Fibroblast of gingiva (primary cell): ENCODE results near the gene RETREG3.
A peak's percentile ranks its signal among the peaks of the same experiment; 100 is the strongest.
"Not testable (repeated sequence)": the region's sequence is repeated elsewhere in the genome, so short reads cannot be mapped to it uniquely, and the experiment has no call there.

ENCODE experiments used
- DNase-seq: peaks from one replicate; pipeline ENCODE4 v3.0.0-alpha.2; 2011; ENCODE audit warnings: low read depth

RETREG3 gene

DNA sequence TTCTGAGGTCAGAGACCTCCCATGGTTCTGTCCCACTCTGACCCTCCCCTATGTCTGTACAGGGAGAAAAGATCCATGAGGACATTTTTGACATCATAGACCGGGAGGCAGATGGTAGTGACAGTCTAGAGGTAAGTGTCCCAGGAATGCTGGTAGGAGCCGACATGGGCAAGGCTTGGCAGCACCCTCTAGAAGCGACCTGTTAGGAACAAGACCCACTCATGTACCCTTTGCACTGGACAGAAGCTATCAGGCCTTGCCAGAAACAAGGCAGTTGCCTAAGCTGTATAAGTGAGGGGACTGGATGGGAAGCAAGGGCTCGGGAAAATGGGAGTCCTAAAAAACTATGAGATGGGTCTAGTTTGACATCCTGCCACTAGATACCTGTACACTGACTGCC, 2.8 kb upstream of the RETREG3 start:
- no peak for DNase-seq

DNA sequence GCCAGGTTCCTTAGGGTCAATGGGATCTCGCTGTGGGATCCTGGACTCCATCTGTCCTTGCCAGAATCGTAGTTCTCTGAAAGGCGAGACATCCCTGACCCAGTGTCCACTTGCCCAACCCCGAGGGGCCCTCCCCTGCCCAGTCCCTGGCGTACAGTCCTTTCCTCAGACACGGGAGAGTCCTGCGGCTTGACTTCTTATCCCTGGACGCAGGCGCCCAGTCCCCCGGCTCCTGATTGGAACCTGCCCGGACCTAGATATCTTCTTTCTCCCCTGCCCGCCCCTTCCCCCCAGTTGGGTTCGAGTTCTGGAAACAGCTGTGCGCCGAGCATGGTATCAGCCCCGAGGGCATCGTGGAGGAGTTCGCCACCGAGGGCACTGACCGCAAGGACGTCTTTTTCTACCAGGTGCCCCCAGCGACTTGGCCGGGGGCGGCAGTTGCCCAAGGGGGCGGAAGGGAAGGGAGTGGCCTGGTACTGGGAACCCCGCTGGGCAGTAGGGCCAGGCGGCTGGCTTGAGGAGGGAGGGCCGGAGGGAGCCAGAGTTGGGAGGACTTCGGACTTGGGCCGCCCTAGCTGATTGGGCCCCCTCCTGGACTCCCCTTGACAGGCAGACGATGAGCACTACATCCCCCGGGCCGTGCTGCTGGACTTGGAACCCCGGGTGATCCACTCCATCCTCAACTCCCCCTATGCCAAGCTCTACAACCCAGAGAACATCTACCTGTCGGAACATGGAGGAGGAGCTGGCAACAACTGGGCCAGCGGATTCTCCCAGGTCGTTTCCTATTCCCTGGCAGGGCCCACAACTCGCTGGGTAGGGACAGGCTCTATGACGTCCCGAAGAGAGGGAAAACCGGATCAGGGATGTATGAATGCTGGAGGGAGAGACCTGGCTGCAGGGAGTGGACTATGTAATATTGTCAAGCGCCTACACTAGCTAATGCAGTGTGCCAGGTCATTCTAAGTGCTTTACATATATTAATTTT, 934 bp upstream of the RETREG3 start:
- DNase-seq = not testable (repeated sequence)

- DNase-seq = no peak
Measured at GRCh38 chr17:42608305-42609181, 631 bp downstream of the RETREG3 start.

DNA sequence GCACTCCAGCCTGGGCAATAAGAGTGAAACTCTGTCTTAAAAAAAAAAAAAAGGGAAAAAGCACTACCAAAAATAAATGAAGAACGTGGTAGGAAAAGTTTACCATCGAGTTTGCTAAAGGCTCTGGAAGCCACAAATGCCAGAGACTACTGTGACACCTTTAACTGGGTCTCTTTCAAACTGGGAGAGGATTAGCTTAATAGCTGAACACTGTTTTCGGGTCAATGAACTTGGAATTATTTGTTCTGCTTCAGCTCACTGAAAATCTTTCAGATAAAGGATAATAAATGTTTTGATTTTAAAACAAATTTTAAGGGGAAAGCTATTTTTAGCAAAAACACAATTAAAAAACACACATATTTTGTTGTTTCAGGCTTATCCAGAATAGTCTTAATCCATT, 1.4 kb downstream of the RETREG3 start:
- no peak for DNase-seq

DNA sequence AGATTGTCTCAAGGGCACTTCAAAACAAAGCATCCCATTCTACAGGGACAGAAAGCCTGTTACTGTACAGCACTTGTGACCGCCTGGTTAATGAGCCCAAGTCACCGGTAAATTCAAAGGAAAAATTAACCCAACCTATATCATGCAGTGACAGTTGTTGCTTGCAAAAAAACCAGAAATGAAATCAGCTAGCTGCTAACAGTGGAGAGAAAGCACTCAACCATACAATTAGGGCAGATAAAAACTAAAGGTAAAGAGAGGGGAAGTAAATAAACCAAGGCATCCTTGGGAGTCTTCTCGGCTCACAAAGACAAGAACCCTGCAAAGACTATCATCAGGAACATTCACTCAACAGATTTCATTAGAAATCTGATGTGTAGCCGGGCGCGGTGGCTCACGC, 5.9 kb downstream of the RETREG3 start:
- DNase-seq = no peak

GRCh38 chr17:42598905-42599304, 10.3 kb downstream of the RETREG3 start:
- peak; percentile 35 for DNase-seq

GRCh38 chr17:42596386-42596785, 12.8 kb downstream of the RETREG3 start:
- DNase-seq = no peak

- no peak for DNase-seq
Measured at GRCh38 chr17:42591411-42591810, 17.8 kb downstream of the RETREG3 start.

DNA sequence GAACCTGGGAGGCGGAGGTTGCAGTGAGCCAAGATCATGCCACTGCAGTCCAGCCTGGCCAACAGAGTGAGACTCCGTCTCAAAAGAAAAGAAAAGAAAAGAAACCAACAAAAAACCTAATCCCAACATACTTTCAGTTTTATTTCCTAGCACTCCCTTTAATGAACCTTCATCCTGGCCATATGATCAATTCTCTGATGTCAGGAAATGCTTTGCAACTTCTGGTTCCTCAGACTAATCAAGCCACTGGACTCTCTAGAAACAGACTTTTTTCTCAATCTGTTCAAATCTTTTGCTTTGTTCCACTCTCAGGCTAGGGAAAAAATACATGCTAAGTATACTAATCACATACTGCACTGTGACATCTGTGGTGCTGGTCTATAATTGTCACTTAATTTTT, 18.3 kb downstream of the RETREG3 start:
- DNase-seq = no peak

- no peak for DNase-seq
Measured at GRCh38 chr17:42586514-42587230, 22.5 kb downstream of the RETREG3 start.

GRCh38 chr17:42585353-42585752, 23.8 kb downstream of the RETREG3 start:
- DNase-seq = peak; percentile 58

- DNase-seq = no peak
Measured at GRCh38 chr17:42584880-42585279, 24.3 kb downstream of the RETREG3 start.

GRCh38 chr17:42581744-42582270, 27.4 kb downstream of the RETREG3 start:
- no peak for DNase-seq

- DNase-seq = no peak
Measured at GRCh38 chr17:42579794-42580551, 29.2 kb downstream of the RETREG3 start.

DNA sequence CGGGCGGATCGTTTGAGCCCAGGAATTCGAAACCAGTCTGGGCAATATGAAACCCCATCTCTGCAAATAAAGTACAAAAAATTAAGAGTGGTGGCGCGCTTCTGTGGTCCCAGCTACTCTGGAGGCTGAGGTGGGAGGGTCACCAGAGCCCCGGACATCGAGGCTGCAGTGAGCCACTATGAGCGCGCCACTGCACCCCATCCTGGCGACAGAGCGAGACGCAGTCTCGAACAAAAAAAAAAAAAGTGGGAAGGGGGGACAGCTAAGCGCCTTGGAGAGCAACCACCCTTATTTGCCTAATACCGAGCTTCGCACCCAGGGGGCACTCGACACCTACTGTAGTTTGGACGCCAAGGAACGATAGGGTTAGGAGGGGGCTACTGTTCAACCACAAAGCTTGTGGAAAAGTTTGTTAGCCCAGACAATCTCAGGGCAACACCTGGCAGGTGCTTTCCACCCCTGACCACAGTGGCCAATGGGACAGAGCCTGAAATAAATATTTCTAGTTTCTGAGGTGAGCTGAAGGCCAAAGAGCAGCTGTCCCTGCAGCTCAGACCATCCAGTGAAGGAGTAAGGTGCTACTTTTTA, 30.8 kb downstream of the RETREG3 start:
- peak; percentile 55 for DNase-seq

DNA sequence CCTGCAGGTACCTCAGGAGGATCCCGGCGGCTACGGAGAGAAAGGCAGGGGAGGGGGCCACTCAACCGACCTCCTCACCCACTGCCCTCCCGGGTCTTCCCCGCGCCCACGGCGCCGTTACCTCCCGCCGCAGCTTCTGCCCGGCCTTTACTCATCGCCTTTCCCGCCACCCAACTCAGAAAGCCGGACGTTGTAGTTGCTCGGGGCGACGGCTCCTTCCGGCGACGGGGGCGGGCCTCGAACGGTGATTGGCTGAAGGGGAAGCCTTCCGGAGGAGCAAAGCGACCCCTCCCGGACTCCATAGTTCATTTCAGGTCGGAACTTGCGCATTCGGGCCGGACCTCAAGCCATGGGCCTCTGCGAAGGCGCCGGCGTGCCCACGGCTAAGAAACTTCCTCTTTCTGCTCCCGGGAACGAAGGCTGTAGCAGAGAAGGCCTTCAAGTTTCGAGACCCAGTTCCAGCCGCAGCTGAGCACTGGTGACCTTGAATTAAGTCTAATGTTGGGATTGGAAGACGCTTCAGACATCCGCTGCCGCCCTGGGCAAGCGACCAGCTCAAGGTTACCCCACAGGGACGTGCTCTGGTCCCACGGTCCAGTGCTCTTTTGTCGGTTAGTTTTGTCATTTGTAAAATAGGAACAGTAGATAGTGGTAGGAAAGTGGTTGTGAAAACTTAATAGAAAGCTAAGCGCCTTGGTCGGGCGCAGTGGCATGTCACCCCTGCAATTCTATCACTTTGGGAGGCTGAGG, 31.5 kb downstream of the RETREG3 start, which contains the start of gene PSMC3IP:
Gene PSMC3IP (minus strand): TSS at position 198 of the 750 bp plus-strand sequence. CDS start 43 bp downstream, at position 155.
- peak; percentile 91 for DNase-seq

- DNase-seq = no peak
Measured at GRCh38 chr17:42577140-42577531, 32.0 kb downstream of the RETREG3 start.

GRCh38 chr17:42574463-42574862, 34.7 kb downstream of the RETREG3 start:
- no peak for DNase-seq

DNA sequence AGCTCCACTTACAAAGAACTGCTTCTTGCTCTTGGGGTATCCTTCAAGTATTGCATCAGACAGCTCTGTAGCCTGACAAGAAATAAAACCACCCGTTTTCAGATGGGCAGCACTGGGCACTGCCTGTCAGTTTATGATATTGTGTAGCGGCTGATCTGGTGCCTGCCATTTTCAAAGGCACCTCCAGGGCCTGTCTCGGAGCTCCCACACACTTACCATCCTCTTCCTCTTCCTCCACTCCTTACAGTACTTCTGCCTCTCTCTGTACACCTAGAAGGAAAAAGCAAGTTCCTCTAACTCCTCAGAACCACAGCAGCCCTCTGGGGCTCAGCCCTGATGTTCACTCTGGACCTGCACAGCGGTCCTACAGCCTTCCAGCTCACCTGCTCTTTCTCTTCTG, 36.1 kb downstream of the RETREG3 start:
- no peak for DNase-seq
